Fibroblast of the aortic adventitia (primary cell): ENCODE results near the gene CCNE1. TPM values are rescaled to one million over a fixed set of nuclear protein-coding genes. Genes with fewer than 3 reads are reported as not detected.

ENCODE experiments used
- DNase-seq: peaks from one replicate; pipeline ENCODE4 v3.0.0-alpha.2; 2010; ENCODE audit warnings: low read depth
- H3K4me3 ChIP-seq: 2 replicates; pipeline ENCODE4 v1.5.1; 2011; ENCODE audit warnings: low read depth, mild to moderate bottlenecking, control low read depth, low read length, moderate library complexity
- CTCF ChIP-seq: IDR thresholded peaks from 2 replicates; pipeline ENCODE4 v1.5.1; 2011; ENCODE audit warnings: mild to moderate bottlenecking, low read length, control low read depth, inconsistent platforms; ENCODE audit not compliant: insufficient read depth
- total RNA-seq: library from RNA; depleted of rRNA; stranded (reverse); fragments of >200 nt; gene quantifications from 2 replicates; pipeline ENCODE4 v1.2.3, GENCODE V29; 2012; ENCODE audit warnings: low replicate concordance

The CCNE1 gene
- total RNA-seq, 1 donor, result 5.6 TPM

DNA sequence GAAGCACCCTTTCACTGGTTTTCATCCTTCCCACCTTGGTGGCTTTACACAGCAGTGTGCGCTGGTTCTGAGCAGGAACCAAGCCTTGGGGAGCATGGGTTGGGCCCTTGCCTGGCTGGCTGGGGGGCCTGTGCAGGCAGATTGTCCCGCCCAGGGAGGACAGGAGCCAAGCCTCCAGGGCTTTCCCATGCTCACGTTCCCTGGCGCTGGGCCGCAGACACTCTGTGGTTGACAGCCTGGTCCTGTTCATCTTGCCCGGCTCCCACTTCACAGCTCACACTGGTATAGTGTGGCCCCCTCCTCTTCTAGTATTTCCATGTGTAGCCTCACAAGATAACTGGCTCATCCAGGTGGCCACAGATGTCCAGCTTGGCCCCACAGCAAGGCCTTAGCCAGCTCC is 4.6 kb upstream of the CCNE1 start:
- DNase-seq, result no peak
- H3K4me3 ChIP-seq, result no peak overlapping the region
- TF ChIP-seq CTCF, result no peak

GRCh38 chr19:29807870-29808405 is 3.9 kb upstream of the CCNE1 start:
- DNase-seq, result no peak
- TF ChIP-seq CTCF, result no peak
- no peak overlapping the region for H3K4me3 ChIP-seq

- TF ChIP-seq CTCF, result no peak
- no peak overlapping the region for H3K4me3 ChIP-seq
- no peak for DNase-seq
Observed at GRCh38 chr19:29809795-29810503, 1.8 kb upstream of the CCNE1 start.

- no peak overlapping the region for H3K4me3 ChIP-seq
- no peak for DNase-seq
- no peak for TF ChIP-seq CTCF
Observed at GRCh38 chr19:29810504-29810871, 1.3 kb upstream of the CCNE1 start.

GRCh38 chr19:29812080-29812880 is 489 bp downstream of the CCNE1 start:
- H3K4me3 ChIP-seq, result peak overlapping the region; percentile 60
- TF ChIP-seq CTCF, result no peak
- DNase-seq, result no peak

DNA sequence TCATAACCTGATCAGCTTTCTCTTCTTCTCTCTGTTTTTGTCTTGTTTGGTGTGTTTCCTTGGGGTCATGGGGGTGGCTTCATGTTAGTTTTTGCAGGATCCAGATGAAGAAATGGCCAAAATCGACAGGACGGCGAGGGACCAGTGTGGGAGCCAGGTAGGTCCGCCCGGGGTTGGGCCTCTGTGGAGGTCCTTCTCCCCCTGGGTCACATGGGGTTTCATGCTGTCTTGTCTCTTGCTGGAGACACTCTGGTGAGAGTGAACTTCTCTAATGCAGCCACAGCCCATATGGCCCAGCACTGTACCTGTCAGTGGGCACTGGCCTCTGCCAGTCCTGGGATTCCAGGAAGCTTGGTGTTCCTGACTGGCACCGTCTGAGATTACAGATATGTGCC is 1.1 kb downstream of the CCNE1 start:
- no peak for DNase-seq
- no peak for TF ChIP-seq CTCF

More for the DNA sequence above, 1.1 kb downstream of the CCNE1 start:
- H3K4me3 ChIP-seq, result peak overlapping the region; percentile 60
